Aorta (tissue), 5 donors: ENCODE measurements around the gene PLB1. TPM values are rescaled to one million over a fixed set of nuclear protein-coding genes. Genes with fewer than 3 reads are reported as not detected.

ENCODE experiments used
- ATAC-seq: fragments of 200-7000 bp; cut with Tn5 transposase; one replicate; pipeline ENCODE4 v1.9.1; 2022; ENCODE audit warnings: moderate library complexity; ENCODE audit not compliant: low FRiP score
- DNase-seq, 2 donors: peaks; one replicate each; pipeline ENCODE4 v3.0.0-alpha.2; 2020
- H3K27ac ChIP-seq, 2 donors: one replicate each; pipeline ENCODE4 v1.5.1; 2013; ENCODE audit warnings: low read length in 2 of 2, mild to moderate bottlenecking in 2 of 2, moderate library complexity in 2 of 2, control low read depth in 1 of 2, inconsistent platforms in 1 of 2, low read depth in 1 of 2
- H3K27me3 ChIP-seq, 2 donors: one replicate each; pipeline ENCODE4 v1.6.1; 2013; ENCODE audit warnings: control low read depth in 1 of 2, low read length in 1 of 2, mild to moderate bottlenecking in 1 of 2, moderate library complexity in 1 of 2; ENCODE audit not compliant: insufficient read depth in 2 of 2, control insufficient read depth in 1 of 2
- H3K36me3 ChIP-seq, 2 donors: one replicate each; pipeline ENCODE4 v1.6.1; 2013; ENCODE audit warnings: control low read depth in 1 of 2, low read length in 1 of 2, mild to moderate bottlenecking in 1 of 2; ENCODE audit not compliant: insufficient read depth in 2 of 2, control insufficient read depth in 1 of 2
- H3K4me1 ChIP-seq, 2 donors: one replicate each; pipeline ENCODE4 v1.6.1; 2013; ENCODE audit warnings: low read length in 2 of 2, control low read depth in 1 of 2, mild to moderate bottlenecking in 1 of 2, moderate library complexity in 1 of 2; ENCODE audit not compliant: insufficient read depth in 2 of 2, control insufficient read depth in 1 of 2
- H3K4me3 ChIP-seq, 2 donors: one replicate each; pipeline ENCODE4 v1.5.1; 2013; ENCODE audit warnings: low read length in 2 of 2, control low read depth in 1 of 2, mild to moderate bottlenecking in 1 of 2
- H3K9me3 ChIP-seq: one replicate; pipeline ENCODE4 v1.6.1; 2013; ENCODE audit warnings: mild to moderate bottlenecking, low read length; ENCODE audit not compliant: control insufficient read depth
- WGBS, 2 donors: extraction: QIAGEN DNeasy Blood & Tissue Kit; methylation state at CpG; one replicate each; pipeline ENCODE4 v1.1.7; 2013; 5-methylcytosine and 5-hydroxymethylcytosine counted together
- intact Hi-C, 2 donors: fragments of 100-400 bp; cut with DNase I; formaldehyde crosslinking; loops; one replicate each; pipeline versions ENCODE4 v1.14.2 to v1.15.0; 2022
- polyA plus RNA-seq, 2 donors: library from polyadenylated mRNA; stranded (reverse); fragments of 200-250 nt; gene quantifications; one replicate each; pipeline ENCODE4 v1.2.3, GENCODE V29; 2013
- total RNA-seq, 2 donors: library from RNA; stranded (reverse); fragmentation: NEBNext Ultra II Directional; extraction: Animal tissue kit (Norgen Biotek cat#: 25700); gene quantifications; one replicate each; pipeline ENCODE4 v1.2.1, GENCODE V29; 2021
- donor health status: healthy with polysubstance abuse.
- donor health status: Bipolar disorder and iron deficiency.
- donor health status: DM: no; HTN: no; CAD: no.
- donor health status: DM: no; HTN: no; CAD: no.
- donor health status: DM: yes; HTN: yes; CAD: no.

Gene PLB1
- total and polyA plus RNA-seq, 4 donors, result 4.9 to 16.3 (median 7.1) TPM

DNA sequence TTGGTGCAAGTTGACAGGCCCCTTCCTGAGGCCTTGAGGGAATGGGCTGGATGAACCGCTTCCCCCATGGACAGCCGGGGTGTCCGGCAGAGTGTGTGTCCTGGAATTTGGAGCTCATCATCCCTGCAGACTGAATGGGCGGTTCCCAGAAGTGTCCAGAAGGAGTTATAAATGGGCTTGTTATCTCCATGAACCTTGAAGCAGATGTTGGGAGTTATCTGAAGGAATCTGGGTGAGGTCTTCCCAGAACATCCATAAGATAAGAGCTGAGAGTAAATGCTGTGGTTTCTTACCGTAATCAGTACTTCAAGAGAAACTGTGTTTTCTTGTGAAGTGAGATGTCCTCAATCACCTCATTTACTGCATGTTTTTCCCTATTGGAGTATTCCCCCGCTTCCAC is 21.1 kb downstream of the PLB1 start:
- intact Hi-C loops, result no loop called here
- no peak for ATAC-seq
- H3K36me3 ChIP-seq, result no peaks in the 10 kb centered on the region
- no peak overlapping the region for H3K4me3 ChIP-seq
- no peak overlapping the region for H3K27ac ChIP-seq
- WGBS, 2 donors, result 91 to 93% methylated on average over 6 of the region's 6 CpGs
- peaks cover 1% of the 10 kb centered on the region for H3K9me3 ChIP-seq
- H3K27me3 ChIP-seq, result peaks cover 0 to 2% of the 10 kb centered on the region in 2 donors
- H3K4me1 ChIP-seq, result no peaks in the 10 kb centered on the region
- DNase-seq, result no peak

GRCh38 chr2:28521663-28522062 is 25.8 kb downstream of the PLB1 start:
- Histone ChIP-seq H3K27ac (no peak overlapping the region), H3K4me3 (no peak overlapping the region), H3K27me3 (no peaks in the 10 kb centered on the region), H3K4me1 (no peaks in the 10 kb centered on the region), H3K36me3 (no peaks in the 10 kb centered on the region), H3K9me3 (no peaks in the 10 kb centered on the region)
- 34 to 44% methylated on average over 3 of the region's 3 CpGs for WGBS, 2 donors
- ATAC-seq (no peak), DNase-seq (no peak)
- intact Hi-C loops, result no loop called here

DNA sequence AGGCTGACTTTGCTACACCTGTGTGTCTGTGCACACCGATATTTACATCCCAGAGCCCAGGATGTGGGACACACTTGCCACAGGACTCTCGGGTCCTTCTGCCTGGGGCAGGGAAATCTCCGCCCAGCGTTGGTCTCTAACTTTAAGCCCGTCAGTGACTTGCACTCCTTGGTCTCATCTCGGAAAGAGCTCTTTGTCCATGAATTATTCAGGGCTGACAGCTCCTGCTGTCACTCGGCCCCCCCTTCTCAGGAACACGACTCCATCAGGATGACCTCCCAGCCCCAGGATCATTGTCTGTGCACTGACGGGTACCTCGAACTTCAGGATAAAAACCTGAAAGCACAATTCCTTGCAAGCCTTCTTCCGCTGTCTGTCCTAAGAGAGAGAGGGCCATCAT is 26.6 kb downstream of the PLB1 start:
- intact Hi-C loops, result no loop called here
- Histone ChIP-seq H3K9me3 (no peaks in the 10 kb centered on the region), H3K4me1 (no peaks in the 10 kb centered on the region), H3K4me3 (no peak overlapping the region), H3K27ac (no peak overlapping the region), H3K36me3 (no peaks in the 10 kb centered on the region), H3K27me3 (no peaks in the 10 kb centered on the region)
- 68 to 71% methylated on average over 11 of the region's 11 CpGs for WGBS, 2 donors
- no peak for DNase-seq
- no peak for ATAC-seq

DNA sequence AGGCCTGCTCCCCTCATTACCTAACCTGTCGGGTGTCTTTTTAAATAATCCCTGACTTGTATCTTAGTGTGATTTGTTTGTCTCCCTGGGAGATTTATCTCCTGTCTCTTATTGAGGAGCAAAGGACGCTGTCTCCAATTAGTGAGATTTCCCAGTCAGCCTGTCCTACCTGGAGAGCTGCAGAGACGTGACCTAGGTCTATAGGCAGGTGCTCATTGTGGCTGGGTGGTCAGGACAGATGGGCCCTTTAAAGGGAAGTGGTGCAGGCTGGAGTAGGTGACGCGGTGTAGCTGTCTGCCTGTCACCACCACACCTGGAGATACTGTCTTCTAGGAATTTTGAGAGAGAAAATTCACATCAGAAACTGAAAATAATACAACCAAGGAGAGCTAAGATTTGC is 28.0 kb downstream of the PLB1 start:
- WGBS, 2 donors, result 79 to 83% methylated on average over 5 of the region's 5 CpGs
- no peak overlapping the region for H3K27ac ChIP-seq
- no peaks in the 10 kb centered on the region for H3K4me1 ChIP-seq
- H3K36me3 ChIP-seq, result no peaks in the 10 kb centered on the region
- H3K27me3 ChIP-seq, result no peaks in the 10 kb centered on the region
- no peak for DNase-seq
- no peaks in the 10 kb centered on the region for H3K9me3 ChIP-seq
- intact Hi-C loops, result no loop called here
- no peak for ATAC-seq
- H3K4me3 ChIP-seq, result no peak overlapping the region

DNA sequence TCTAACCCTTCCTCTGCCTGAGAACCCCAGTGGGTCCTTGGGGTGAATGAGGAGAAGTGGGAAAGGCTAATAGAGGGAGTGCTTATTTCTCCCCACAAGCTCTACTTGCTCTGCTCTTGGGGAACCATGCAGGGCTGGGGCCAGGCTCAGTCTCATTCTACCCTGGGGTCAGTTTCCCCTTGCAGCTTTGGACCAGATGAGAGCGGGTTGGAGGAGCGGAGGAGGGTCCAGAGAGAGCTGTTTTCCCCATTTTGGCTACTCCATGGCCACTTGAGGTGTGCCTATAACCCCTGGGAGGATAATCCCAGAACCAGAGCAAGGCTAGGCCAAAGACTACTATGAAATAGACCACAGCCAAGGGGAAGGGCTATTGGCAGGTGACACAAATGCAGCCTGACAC is 29.6 kb downstream of the PLB1 start:
- Histone ChIP-seq H3K9me3 (no peaks in the 10 kb centered on the region), H3K27ac (no peak overlapping the region), H3K4me1 (no peaks in the 10 kb centered on the region), H3K27me3 (no peaks in the 10 kb centered on the region), H3K4me3 (no peak overlapping the region), H3K36me3 (no peaks in the 10 kb centered on the region)
- DNase-seq (no peak), ATAC-seq (no peak)
- intact Hi-C loops, result no loop called here
- 96 to 100% methylated on average over 2 of the region's 2 CpGs for WGBS, 2 donors

GRCh38 chr2:28526527-28527132 is 30.8 kb downstream of the PLB1 start:
- no peaks in the 10 kb centered on the region for H3K9me3 ChIP-seq
- no peak overlapping the region for H3K4me3 ChIP-seq
- intact Hi-C loops, result no loop called here
- no peak for DNase-seq
- WGBS, 2 donors, result 95 to 97% methylated on average over 8 of the region's 8 CpGs
- H3K36me3 ChIP-seq, result no peaks in the 10 kb centered on the region
- ATAC-seq, result no peak
- H3K27me3 ChIP-seq, result no peaks in the 10 kb centered on the region
- H3K4me1 ChIP-seq, result no peaks in the 10 kb centered on the region
- no peak overlapping the region for H3K27ac ChIP-seq

DNA sequence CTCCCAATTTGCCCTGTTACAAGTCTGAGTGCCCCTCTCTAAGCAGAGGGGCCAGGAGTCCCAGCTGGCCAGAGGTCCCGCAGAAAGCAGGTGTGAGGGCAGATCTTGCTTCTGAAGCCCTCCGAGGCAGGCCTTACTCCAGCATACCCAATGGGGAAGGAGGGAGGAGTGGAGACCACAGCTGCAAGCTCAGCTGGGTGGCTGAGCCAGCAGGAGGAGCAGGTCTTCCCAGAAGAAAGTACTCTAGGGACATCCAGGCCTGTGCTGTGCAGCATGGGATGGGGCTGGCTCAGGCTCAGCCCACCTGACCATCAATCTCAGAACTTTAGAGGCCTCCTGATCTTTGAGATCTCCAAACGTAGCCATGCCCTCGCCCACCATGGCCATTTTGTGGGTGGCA is 31.3 kb downstream of the PLB1 start:
- Histone ChIP-seq H3K27ac (no peak overlapping the region), H3K4me3 (no peak overlapping the region), H3K27me3 (no peaks in the 10 kb centered on the region), H3K36me3 (no peaks in the 10 kb centered on the region), H3K9me3 (no peaks in the 10 kb centered on the region), H3K4me1 (no peaks in the 10 kb centered on the region)
- ATAC-seq, result no peak
- intact Hi-C loops, result no loop called here
- WGBS, 2 donors, result 90% methylated on average over 4 of the region's 4 CpGs
- no peak for DNase-seq

DNA sequence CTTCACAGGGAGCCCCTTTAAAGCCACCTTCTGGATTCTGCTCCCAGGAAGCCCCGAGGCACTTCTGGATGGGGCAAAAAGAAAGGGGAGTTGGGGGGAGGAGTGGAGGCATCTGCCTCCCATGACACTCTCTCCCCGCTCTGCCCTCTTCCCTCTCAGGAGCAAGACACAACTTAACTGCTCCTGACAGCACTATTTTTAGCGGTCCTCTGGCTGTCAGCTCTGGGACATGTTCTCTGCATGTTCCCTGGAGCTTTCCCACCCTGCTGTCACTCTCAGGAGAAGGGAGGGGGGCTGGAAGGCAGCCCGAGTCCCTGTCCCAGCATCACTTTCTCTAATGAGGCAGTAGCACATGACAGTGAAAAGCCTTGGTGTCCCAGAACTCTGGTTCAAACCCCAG is 32.3 kb downstream of the PLB1 start:
- peak; percentile 17 for ATAC-seq
- Histone ChIP-seq H3K27me3 (no peaks in the 10 kb centered on the region), H3K4me1 (no peaks in the 10 kb centered on the region), H3K9me3 (no peaks in the 10 kb centered on the region), H3K4me3 (no peak overlapping the region), H3K36me3 (no peaks in the 10 kb centered on the region), H3K27ac (no peak overlapping the region)
- WGBS, 2 donors, result 30 to 33% methylated on average over 4 of the region's 4 CpGs
- intact Hi-C loops, result no loop called here
- DNase-seq, result no peak

DNA sequence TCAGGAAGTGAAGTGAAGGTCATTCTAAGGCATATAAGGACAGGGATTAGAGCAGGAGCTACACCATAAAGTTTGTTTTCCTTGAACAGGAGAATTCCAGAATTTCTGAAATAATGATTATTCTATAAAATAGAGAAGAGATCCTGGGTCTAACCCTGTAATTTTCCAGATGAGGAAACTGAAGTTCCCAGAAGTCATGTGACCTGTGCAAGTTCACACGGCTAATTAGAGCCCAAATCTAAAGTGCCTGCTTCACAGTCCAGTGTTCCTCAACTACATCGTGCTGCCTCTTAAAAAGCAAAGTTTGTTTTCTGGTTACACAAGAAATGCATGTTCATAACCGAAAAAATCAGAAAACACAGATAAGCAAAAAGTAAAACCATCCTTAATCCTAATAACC is 34.9 kb downstream of the PLB1 start:
- WGBS, 2 donors, result 83 to 84% methylated on average over 3 of the region's 3 CpGs
- H3K4me1 ChIP-seq, result no peaks in the 10 kb centered on the region
- no peak for ATAC-seq
- no peak for DNase-seq
- no peaks in the 10 kb centered on the region for H3K27me3 ChIP-seq
- no peak overlapping the region for H3K27ac ChIP-seq
- intact Hi-C loops, result no loop called here
- no peaks in the 10 kb centered on the region for H3K9me3 ChIP-seq
- H3K4me3 ChIP-seq, result no peak overlapping the region
- H3K36me3 ChIP-seq, result no peaks in the 10 kb centered on the region
